GM15510 (cell line): ENCODE results near the gene HOXD1.

ENCODE experiments used
- POLR2A ChIP-seq: IDR thresholded peaks from 3 replicates; pipeline ENCODE4 v1.6.1; 2011; ENCODE audit warnings: borderline replicate concordance; ENCODE audit not compliant: insufficient read length; ENCODE audit errors: extremely low read depth

HOXD1 gene

DNA sequence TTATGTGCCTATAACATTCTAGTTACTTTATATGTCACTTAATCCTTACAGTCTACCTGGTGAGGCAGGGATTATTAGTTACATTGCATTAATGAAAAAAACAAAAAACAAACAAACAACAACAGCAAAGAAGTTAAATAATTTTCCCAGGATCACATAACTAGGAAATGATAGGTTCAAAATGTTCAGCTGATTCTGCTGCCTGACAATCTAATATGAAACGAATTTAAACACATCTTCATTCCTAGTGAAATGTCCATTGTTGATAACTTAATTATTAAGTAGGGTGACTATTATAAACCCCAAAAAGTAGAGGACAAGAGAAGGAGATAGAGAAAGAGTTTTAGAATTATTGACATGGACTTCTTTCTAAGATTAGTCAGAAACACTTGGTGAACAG is 22.6 kb downstream of the HOXD1 start:
- no peak for TF ChIP-seq POLR2A

DNA sequence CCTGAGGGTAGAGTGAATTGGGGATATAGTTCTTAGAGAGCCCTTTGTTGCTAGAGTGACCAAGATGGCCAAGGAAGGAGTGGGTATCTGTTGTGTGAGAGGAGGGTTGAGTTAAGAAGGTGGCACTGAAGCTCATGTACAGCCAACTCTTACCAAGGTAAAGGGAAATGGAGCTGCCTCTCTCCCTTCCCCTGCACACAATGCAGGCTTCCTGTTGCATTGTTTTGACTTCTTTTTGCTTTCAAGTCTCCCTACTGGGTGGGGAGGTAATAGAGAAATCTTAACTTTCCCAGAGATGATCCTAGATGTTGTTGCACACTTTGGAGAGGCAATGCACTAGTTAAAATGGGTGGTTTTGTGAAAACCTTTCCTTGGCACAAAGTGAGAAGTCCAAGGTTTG is 23.8 kb downstream of the HOXD1 start:
- no peak for TF ChIP-seq POLR2A

- TF ChIP-seq POLR2A: no peak
Observed at GRCh38 chr2:176213406-176213805, 24.9 kb downstream of the HOXD1 start.

GRCh38 chr2:176227874-176228273 is 39.4 kb downstream of the HOXD1 start:
- no peak for TF ChIP-seq POLR2A

GRCh38 chr2:176234156-176234555 is 45.7 kb downstream of the HOXD1 start:
- TF ChIP-seq POLR2A: no peak

DNA sequence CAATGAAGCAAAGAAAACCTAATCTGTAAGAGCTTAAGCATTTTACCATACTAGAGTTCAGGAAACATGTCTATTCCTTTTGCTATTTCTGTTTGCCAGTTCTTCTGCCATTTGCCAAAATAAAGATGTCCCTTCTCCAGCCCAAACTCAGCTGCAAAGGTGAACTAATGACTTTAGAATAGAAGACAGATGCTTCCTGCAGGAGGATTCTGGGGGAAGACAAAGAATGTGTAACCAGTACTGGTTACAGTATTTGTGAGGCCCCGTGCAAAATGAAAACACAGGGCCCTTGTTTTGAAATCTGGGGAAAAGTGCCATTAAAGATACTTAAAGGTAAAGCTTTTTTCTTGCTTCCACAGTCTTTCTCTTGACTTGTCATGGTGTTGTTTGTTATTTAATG is 46.5 kb downstream of the HOXD1 start:
- TF ChIP-seq POLR2A: no peak

- TF ChIP-seq POLR2A: no peak
Observed at GRCh38 chr2:176237456-176237855, 49.0 kb downstream of the HOXD1 start.

DNA sequence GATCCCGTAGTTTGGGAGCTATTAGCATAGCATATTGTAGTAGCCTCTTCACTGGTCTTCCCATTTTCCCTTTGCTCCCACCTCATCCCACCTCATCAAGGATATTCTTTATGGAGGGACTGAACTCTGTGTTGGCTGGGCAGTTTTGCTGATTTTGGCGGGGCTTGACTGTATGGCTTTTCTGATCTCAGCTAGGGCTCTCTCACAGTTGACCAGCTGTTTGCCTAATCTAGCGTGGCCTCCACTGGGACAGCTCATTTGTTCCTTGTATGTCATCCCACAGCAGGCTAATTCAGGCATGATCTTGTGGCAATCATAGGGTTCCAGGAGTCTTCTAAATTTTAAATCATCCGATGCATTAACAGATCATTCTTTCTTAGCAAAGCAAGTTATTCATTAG is 50.6 kb downstream of the HOXD1 start:
- no peak for TF ChIP-seq POLR2A

GRCh38 chr2:176240301-176240700 is 51.8 kb downstream of the HOXD1 start:
- no peak for TF ChIP-seq POLR2A
